ENCODE measurements around the gene TDO2.

Gene TDO2

GRCh38 chr4:155966731-155967395 lies 63.4 kb downstream of the TDO2 start:
- H3K4me3 ChIP-seq (ENCODE audit: low read depth, low read length): no peak overlapping the region
- no peak for TF ChIP-seq CTCF (IDR thresholded peaks at IDR 0.05; ENCODE audit: low read depth, low read length, missing control alignments)
- DNase-seq (ENCODE audit: low read depth): no peak

All from GM12864 (cell line).